ENCODE measurements around the gene CFAP58.

The CFAP58 gene

GRCh38 chr10:104502907-104503306 is 149.3 kb downstream of the CFAP58 start:
- no peak overlapping the region for H3K4me2 ChIP-seq
- no peaks in the 10 kb centered on the region for H4K20me1 ChIP-seq (ENCODE audit: insufficient read depth)
- no peak for TF ChIP-seq CTCF (conservative IDR thresholded peaks at IDR 0.05; ENCODE audit: low read depth, low read length)
- H3K4me1 ChIP-seq (ENCODE audit: low read depth, poor library complexity, severe bottlenecking) = no peaks in the 10 kb centered on the region
- H3K27ac ChIP-seq = no peak overlapping the region
- H3K79me2 ChIP-seq (ENCODE audit: insufficient read depth, low read depth) = no peaks in the 10 kb centered on the region
- H2AFZ ChIP-seq (ENCODE audit: low read depth) = no peak overlapping the region
- no peaks in the 10 kb centered on the region for H3K27me3 ChIP-seq (ENCODE audit: insufficient read depth, low read depth)
- H3K4me3 ChIP-seq (IDR thresholded peaks at IDR 0.05; ENCODE audit: insufficient read depth, low read depth, low read length) = no peak overlapping the region
- H3K9ac ChIP-seq = no peak overlapping the region
- H3K36me3 ChIP-seq (ENCODE audit: insufficient read depth) = no peaks in the 10 kb centered on the region
